NOMO-1 treated with DMSO at 0.1 percent for 48 hours (cell line): ENCODE results near the gene CTDSPL2.
A peak's percentile ranks its signal among the peaks of the same experiment; 100 is the strongest.
"Not testable (repeated sequence)": the region's sequence is repeated elsewhere in the genome, so short reads cannot be mapped to it uniquely, and the experiment has no call there.

Experiments
- DNase-seq: peaks from one replicate; lab custom pipeline; 2025; ENCODE audit not compliant: unreplicated experiment; lab: John Stamatoyannopoulos, UW

The CTDSPL2 gene

GRCh38 chr15:44482090-44482489, 54.7 kb downstream of the CTDSPL2 start:
- DNase-seq = no peak

GRCh38 chr15:44485880-44486279, 58.5 kb downstream of the CTDSPL2 start:
- no peak for DNase-seq

- no peak for DNase-seq
Measured at GRCh38 chr15:44489464-44489863, 62.0 kb downstream of the CTDSPL2 start.

- DNase-seq = no peak
Measured at GRCh38 chr15:44490622-44491021, 63.2 kb downstream of the CTDSPL2 start.

GRCh38 chr15:44492040-44492439, 64.6 kb downstream of the CTDSPL2 start:
- no peak for DNase-seq

GRCh38 chr15:44492672-44493071, 65.2 kb downstream of the CTDSPL2 start:
- no peak for DNase-seq

- DNase-seq = no peak
Measured at GRCh38 chr15:44495562-44495961, 68.1 kb downstream of the CTDSPL2 start.

- no peak for DNase-seq
Measured at GRCh38 chr15:44500555-44500954, 73.1 kb downstream of the CTDSPL2 start.

GRCh38 chr15:44501768-44502366, 74.4 kb downstream of the CTDSPL2 start:
- peak; percentile 53 for DNase-seq

GRCh38 chr15:44516436-44516835, 89.0 kb downstream of the CTDSPL2 start:
- no peak for DNase-seq

- DNase-seq = no peak
Measured at GRCh38 chr15:44519537-44519936, 92.1 kb downstream of the CTDSPL2 start.

- DNase-seq = no peak
Measured at GRCh38 chr15:44525018-44525417, 97.6 kb downstream of the CTDSPL2 start.

GRCh38 chr15:44527241-44527640, 99.8 kb downstream of the CTDSPL2 start:
- no peak for DNase-seq

- no peak for DNase-seq
Measured at GRCh38 chr15:44529864-44530604, 102.6 kb downstream of the CTDSPL2 start.

GRCh38 chr15:44530653-44531052, 103.2 kb downstream of the CTDSPL2 start:
- DNase-seq = no peak

- DNase-seq = not testable (repeated sequence)
Measured at GRCh38 chr15:44532275-44532674, 104.8 kb downstream of the CTDSPL2 start.

- DNase-seq = no peak
Measured at GRCh38 chr15:44532689-44533088, 105.3 kb downstream of the CTDSPL2 start.

GRCh38 chr15:44535092-44535491, 107.7 kb downstream of the CTDSPL2 start:
- DNase-seq = no peak

- DNase-seq = no peak
Measured at GRCh38 chr15:44535523-44536301, 108.3 kb downstream of the CTDSPL2 start.

GRCh38 chr15:44536302-44536961, 109.0 kb downstream of the CTDSPL2 start:
- DNase-seq = peak; percentile 96

GRCh38 chr15:44536962-44537734, 109.7 kb downstream of the CTDSPL2 start, which contains the start of gene EIF3J:
Gene EIF3J, plus strand, starts transcription at chr15:44537147. Its CDS starts 48 bp downstream, at chr15:44537195.
- DNase-seq = peak; percentile 96
